Measurements from ENCODE around the gene SFT2D2. TPM values are rescaled to one million over a fixed set of nuclear protein-coding genes. Genes with fewer than 3 reads are reported as not detected.

The SFT2D2 gene
- total and polyA plus RNA-seq, 2 of the 8 experiments (the other 6 are each of a cell fraction or from before 2014, with no cell fraction given): 9.0 to 29.0 TPM

- 46% methylated on average over 2 of the region's 2 CpGs; no CpG with 5 or more reads in 1 of the 2 experiments for WGBS, 2 experiments (ENCODE audit: extremely low coverage in 1 of 2, insufficient coverage in 1 of 2, insufficient read length in 1 of 2, insufficient replicate concordance in 2 of 2, low coverage in 1 of 2, low lambda C conversion rate in 2 of 2, missing lambda C conversion rate in 1 of 2)
- TF ChIP-seq BRCA1 (IDR thresholded peaks at IDR 0.05; ENCODE audit: low read depth, low read length) (no peak), SUZ12 (IDR thresholded peaks at IDR 0.05; ENCODE audit: low read length) (no peak), ATF3 (IDR thresholded peaks at IDR 0.05; ENCODE audit: insufficient read depth, low read depth, low read length) (no peak), EGR1 (IDR thresholded peaks at IDR 0.05; ENCODE audit: borderline replicate concordance, low read depth, low read length) (no peak), NRF1 (IDR thresholded peaks at IDR 0.05; ENCODE audit: low read depth, low read length) (no peak), ASH2L (IDR thresholded peaks at IDR 0.05; ENCODE audit: low read length) (no peak)
- Histone ChIP-seq H2BK20ac (ENCODE audit: low read length) (no peak overlapping the region), H3K79me2 (ENCODE audit: control insufficient read depth in 1 of 2, insufficient read depth in 2 of 2, low read length in 2 of 2) (no peaks in the 10 kb centered on the region), H4K20me1 (replicated peaks in 1 of 2; ENCODE audit: control insufficient read depth in 1 of 2, insufficient read depth in 2 of 2, low read length in 2 of 2) (no peaks in the 10 kb centered on the region), H4K91ac (replicated peaks; ENCODE audit: insufficient read length, low read length) (no peak overlapping the region), H3K23me2 (ENCODE audit: low read depth, low read length) (no peaks in the 10 kb centered on the region), H3K9ac (replicated peaks in 1 of 4; ENCODE audit: extremely low read depth in 1 of 4, low read depth in 3 of 4, low read length in 3 of 4) (no peak overlapping the region), H3K14ac (ENCODE audit: insufficient read length) (no peak overlapping the region), H3K23ac (ENCODE audit: insufficient read length) (no peak overlapping the region), H3K4me1 (replicated peaks in 1 of 4; ENCODE audit: control insufficient read depth in 3 of 4, insufficient read depth in 4 of 4, low read length in 3 of 4) (peaks cover 1 to 8% (median 4%) of the 10 kb centered on the region in 4 experiments; a peak in 3 of 7 replicates), H4K8ac (ENCODE audit: extremely low read depth, insufficient read depth, low read length) (no peak overlapping the region), H3K27ac (ENCODE audit: low read depth, low read length) (no peak overlapping the region), H2AK5ac (ENCODE audit: low read depth, low read length) (no peak overlapping the region), H3K18ac (ENCODE audit: extremely low read depth, low read length) (no peak overlapping the region), H3K79me1 (ENCODE audit: low read depth, low read length) (no peaks in the 10 kb centered on the region), H3K9me3 (ENCODE audit: insufficient read depth in 2 of 2, low read depth in 1 of 2, low read length in 1 of 2) (peaks cover 12 to 17% of the 10 kb centered on the region in 2 experiments; a peak in 3 of 4 replicates), H2BK15ac (ENCODE audit: low read length) (no peak overlapping the region), H3K27me3 (replicated peaks in 1 of 4; ENCODE audit: control insufficient read depth in 3 of 4, extremely low read depth in 1 of 4, insufficient read depth in 3 of 4, low read length in 3 of 4) (no peaks in the 10 kb centered on the region), H3K4me2 (ENCODE audit: insufficient read depth in 1 of 2, low read depth in 2 of 2, low read length in 2 of 2) (no peak overlapping the region), H2AFZ (ENCODE audit: low read length) (no peak overlapping the region), H4K5ac (ENCODE audit: insufficient read length, low read depth, low read length) (no peak overlapping the region), H3K4me3 (ENCODE audit: extremely low read depth in 1 of 4, insufficient read depth in 2 of 4, low read depth in 3 of 4, low read length in 4 of 4) (no peak overlapping the region), H2BK120ac (replicated peaks; ENCODE audit: low read depth, low read length) (no peak overlapping the region), H2BK5ac (ENCODE audit: low read depth, low read length) (no peak overlapping the region), H3K56ac (replicated peaks; ENCODE audit: insufficient read length, low read depth, low read length) (no peak overlapping the region), H3K36me3 (ENCODE audit: control insufficient read depth in 2 of 4, insufficient read depth in 4 of 4, low read length in 3 of 4) (peaks cover 0 to 5% (median 2%) of the 10 kb centered on the region in 4 experiments; a peak in 2 of 8 replicates), H2BK12ac (ENCODE audit: low read depth, low read length) (no peak overlapping the region), H3K4ac (replicated peaks; ENCODE audit: insufficient read length, low read depth, low read length) (no peak overlapping the region)
- DNase-seq (ENCODE audit: low read depth in 1 of 2, low spot score in 2 of 2): no peak
- CTCF ChIA-PET (ENCODE audit: partially characterized antibody): interaction anchor here (0.9 to 1.3 kb wide), 2 partner anchors 22 to 172 kb away, joined by 3 to 4 read pairs; no protein-coding TSS in a partner anchor
- POLR2A ChIA-PET (ENCODE audit: partially characterized antibody): no interaction called here
- no peak for FAIRE-seq
These were observed 31.6 kb downstream of the SFT2D2 start for GRCh38 chr1:168257397-168257796.

All from H1 (cell line).